NT2/D1 (cell line): Measurements from ENCODE around the gene CCDC60.
A peak's percentile ranks its signal among the peaks of the same experiment; 100 is the strongest.

ENCODE experiments used
- DNase-seq: peaks from one replicate; pipeline ENCODE4 v3.0.0-alpha.2; 2011; ENCODE audit warnings: low read depth, low spot score
- H3K27me3 ChIP-seq: 2 replicates; pipeline ENCODE4 v1.6.0; 2011; ENCODE audit warnings: mild to moderate bottlenecking; ENCODE audit not compliant: insufficient read length, insufficient read depth
- H3K36me3 ChIP-seq: 2 replicates; pipeline ENCODE4 v1.6.1; 2011; ENCODE audit warnings: mild to moderate bottlenecking, low read length, mixed read lengths; ENCODE audit not compliant: insufficient read depth, insufficient read length
- H3K4me1 ChIP-seq: 2 replicates; pipeline ENCODE4 v1.5.1; 2011; ENCODE audit not compliant: insufficient read depth, insufficient read length
- H3K4me3 ChIP-seq: 2 replicates; pipeline ENCODE4 v1.5.1; 2011; ENCODE audit warnings: low read depth; ENCODE audit not compliant: insufficient read length
- H3K9ac ChIP-seq: 2 replicates; pipeline ENCODE4 v1.6.0; 2011; ENCODE audit warnings: low read depth; ENCODE audit not compliant: insufficient read length
- H3K9me3 ChIP-seq: 2 replicates; pipeline ENCODE4 v1.5.1; 2011; ENCODE audit warnings: mild to moderate bottlenecking, low read length; ENCODE audit not compliant: insufficient read depth
- SUZ12 ChIP-seq: IDR thresholded peaks from 2 replicates; pipeline ENCODE4 v1.6.1; 2011; ENCODE audit not compliant: insufficient read length, insufficient read depth; ENCODE audit errors: extremely low read depth
- YY1 ChIP-seq: IDR thresholded peaks from 2 replicates; pipeline ENCODE4 v1.6.1; 2011; ENCODE audit not compliant: insufficient read length, insufficient read depth
- ZNF274 ChIP-seq: IDR thresholded peaks from 2 replicates; pipeline ENCODE4 v1.6.1; 2011; ENCODE audit warnings: mild to moderate bottlenecking, low read depth, low read length

The CCDC60 gene

DNA sequence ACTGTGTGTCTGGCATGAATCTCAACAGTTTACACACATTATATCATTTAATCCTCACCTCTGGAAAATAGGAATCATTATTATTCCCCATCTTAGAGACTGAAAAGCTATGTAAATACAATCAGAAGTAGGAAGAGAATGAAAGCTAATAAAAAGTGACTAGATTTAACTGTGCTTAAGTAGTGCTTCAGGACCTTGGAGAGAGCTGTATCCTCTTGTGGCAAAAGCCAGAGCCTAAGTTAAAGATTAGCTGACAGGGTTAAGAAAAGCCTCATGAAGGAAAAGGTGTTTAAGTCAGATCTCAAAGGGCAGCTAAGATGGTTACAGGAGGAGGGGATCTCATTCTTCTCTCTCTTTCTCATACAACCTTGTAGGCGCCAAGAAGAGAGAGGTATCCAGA lies 193.7 kb downstream of the CCDC60 start:
- Histone ChIP-seq H3K4me3 (no peak overlapping the region), H3K4me1 (no peaks in the 10 kb centered on the region), H3K9me3 (no peaks in the 10 kb centered on the region), H3K9ac (no peak overlapping the region), H3K36me3 (no peaks in the 10 kb centered on the region), H3K27me3 (peaks cover 27% of the 10 kb centered on the region)
- peak; percentile 30 for DNase-seq
- TF ChIP-seq ZNF274 = no peak
- TF ChIP-seq SUZ12 = no peak
- TF ChIP-seq YY1 = no peak

DNA sequence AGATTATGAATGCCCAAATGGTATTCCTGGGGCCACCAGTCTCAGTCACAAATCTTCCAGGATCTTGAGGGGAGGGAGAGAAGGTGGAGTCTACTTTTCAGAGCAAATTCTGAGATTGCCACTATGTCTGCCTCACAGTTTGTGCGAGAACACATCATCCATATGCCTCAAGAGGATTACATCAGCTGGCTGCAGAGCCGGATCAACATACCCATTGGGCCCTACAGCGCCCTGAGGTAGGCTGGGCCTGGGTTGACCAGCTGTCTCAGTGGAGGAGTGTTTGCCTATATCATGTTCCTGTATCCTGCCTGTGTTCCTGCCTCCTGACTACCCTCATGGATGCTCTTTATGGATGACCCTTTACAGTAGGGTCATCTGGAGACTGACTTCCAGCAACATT lies 205.9 kb downstream of the CCDC60 start:
- TF ChIP-seq SUZ12 (no peak), ZNF274 (no peak)
- H3K9ac ChIP-seq = no peak overlapping the region
- no peaks in the 10 kb centered on the region for H3K36me3 ChIP-seq
- no peak for DNase-seq
- H3K4me3 ChIP-seq = no peak overlapping the region
- no peaks in the 10 kb centered on the region for H3K27me3 ChIP-seq
- 0 out of 2 replicates have a peak, but pooled peaks cover 4% of the 10 kb centered on the region for H3K9me3 ChIP-seq
- no peaks in the 10 kb centered on the region for H3K4me1 ChIP-seq

DNA sequence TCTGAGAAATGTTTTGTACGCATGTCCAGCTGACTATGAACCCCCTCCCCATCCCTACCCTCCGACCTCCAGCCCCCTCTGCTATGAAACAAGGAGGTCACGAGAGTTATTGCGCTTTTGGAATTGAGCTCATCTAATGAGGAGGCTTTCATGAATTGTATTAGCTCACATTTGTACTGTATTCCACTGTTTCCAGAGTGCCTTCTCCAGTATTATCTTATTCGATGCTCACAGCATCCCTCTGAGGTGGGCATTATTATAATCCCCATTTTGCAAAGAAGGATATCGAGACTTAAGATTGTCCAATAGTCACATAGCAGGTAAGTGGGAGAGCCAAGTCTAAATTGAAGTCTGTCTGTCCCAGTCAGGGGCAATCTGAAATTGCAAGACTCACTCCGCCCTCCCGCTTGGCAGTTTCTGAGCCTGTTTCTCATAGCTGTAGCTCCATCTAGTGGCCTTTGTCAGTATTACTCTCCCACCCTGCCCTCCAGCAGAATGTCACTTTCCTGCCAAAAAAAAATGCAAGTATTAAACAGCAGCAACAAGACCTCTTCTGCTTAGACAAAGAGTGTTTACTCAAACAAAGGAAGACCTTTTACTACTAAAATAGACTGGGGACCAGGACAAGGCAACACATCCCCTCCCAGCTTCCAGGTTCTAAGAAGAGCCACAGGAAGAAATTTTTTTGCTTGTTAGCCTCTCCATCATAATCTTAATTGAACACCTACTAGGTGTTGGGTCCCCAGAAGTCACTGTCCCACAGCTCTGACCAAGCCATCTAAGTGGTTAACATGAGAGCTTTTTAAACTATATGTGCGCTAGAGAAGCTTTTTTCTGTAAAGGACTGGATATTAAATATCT lies 210.5 kb downstream of the CCDC60 start:
- Histone ChIP-seq H3K27me3 (no peaks in the 10 kb centered on the region), H3K9me3 (0 out of 2 replicates have a peak, but pooled peaks cover 4% of the 10 kb centered on the region), H3K4me1 (no peaks in the 10 kb centered on the region), H3K36me3 (no peaks in the 10 kb centered on the region), H3K4me3 (no peak overlapping the region), H3K9ac (no peak overlapping the region)
- TF ChIP-seq SUZ12 = no peak
- no peak for TF ChIP-seq ZNF274
- TF ChIP-seq YY1 = no peak
- DNase-seq = peak; percentile 74

DNA sequence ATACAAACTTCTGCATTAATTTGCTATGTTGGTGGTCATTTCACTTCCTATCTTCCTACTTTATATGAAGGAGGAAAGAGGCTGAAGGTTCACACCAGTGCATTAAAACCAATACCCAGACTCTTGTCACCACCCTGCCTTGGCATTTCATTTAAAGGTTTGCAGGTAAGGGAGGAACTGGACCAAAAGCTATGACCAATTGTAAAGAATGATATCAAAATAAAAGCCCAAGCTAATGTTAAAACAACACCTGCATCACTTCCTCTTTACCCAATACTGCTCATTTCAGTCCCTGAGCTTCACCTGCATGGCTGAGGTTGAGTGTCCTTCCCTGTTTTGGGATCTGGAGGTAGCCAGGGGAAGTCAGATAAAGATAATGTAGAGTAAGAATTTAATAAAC lies 211.8 kb downstream of the CCDC60 start:
- Histone ChIP-seq H3K4me1 (no peaks in the 10 kb centered on the region), H3K9ac (no peak overlapping the region), H3K4me3 (no peak overlapping the region), H3K9me3 (no peaks in the 10 kb centered on the region), H3K27me3 (no peaks in the 10 kb centered on the region), H3K36me3 (no peaks in the 10 kb centered on the region)
- no peak for DNase-seq
- TF ChIP-seq SUZ12 = no peak
- TF ChIP-seq ZNF274 = no peak
- TF ChIP-seq YY1 = no peak

DNA sequence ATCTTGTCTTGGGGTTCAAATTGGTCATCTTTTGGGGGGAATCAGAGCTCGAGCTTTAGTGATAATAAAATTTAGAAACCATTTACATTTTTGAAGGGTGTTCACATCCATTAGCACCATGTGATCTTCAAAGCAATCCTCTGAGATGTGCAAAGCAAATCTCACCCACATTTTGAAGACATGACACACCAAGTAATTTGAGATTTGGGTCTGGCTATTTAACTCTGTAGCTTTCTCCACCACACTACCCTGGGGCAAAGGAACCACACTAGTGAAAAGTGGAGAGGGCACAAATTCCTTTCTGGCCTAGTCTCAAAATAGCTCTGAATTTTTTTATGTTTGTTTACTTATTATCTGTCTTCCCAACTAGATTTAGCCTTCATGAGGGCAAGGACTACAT lies 212.5 kb downstream of the CCDC60 start:
- Histone ChIP-seq H3K4me3 (no peak overlapping the region), H3K9ac (no peak overlapping the region), H3K27me3 (no peaks in the 10 kb centered on the region), H3K4me1 (no peaks in the 10 kb centered on the region), H3K9me3 (no peaks in the 10 kb centered on the region), H3K36me3 (no peaks in the 10 kb centered on the region)
- DNase-seq = no peak
- TF ChIP-seq ZNF274 = no peak
- TF ChIP-seq YY1 = no peak
- TF ChIP-seq SUZ12 = no peak

DNA sequence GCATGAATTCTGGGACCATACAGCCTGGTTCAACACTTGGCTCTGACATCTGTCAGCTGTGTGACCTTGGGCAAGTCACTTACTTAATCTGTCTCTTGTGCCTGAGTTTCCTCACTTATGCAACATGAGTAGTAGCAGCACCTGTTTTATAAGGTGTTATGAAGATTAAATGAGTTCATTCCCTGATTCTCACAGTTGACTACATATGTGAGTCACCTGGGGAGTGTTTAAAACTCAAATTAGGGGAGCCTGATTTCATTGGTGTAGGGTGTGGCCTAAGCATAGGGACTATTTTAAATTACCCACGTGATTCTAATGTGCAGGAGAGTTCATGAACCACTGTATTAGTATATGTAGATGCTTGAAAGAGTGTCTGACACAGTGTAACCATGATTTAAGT lies 222.3 kb downstream of the CCDC60 start:
- Histone ChIP-seq H3K36me3 (no peaks in the 10 kb centered on the region), H3K27me3 (no peaks in the 10 kb centered on the region), H3K4me1 (no peaks in the 10 kb centered on the region), H3K4me3 (no peak overlapping the region), H3K9ac (no peak overlapping the region), H3K9me3 (no peaks in the 10 kb centered on the region)
- no peak for TF ChIP-seq YY1
- no peak for TF ChIP-seq SUZ12
- TF ChIP-seq ZNF274 = no peak
- DNase-seq = no peak

DNA sequence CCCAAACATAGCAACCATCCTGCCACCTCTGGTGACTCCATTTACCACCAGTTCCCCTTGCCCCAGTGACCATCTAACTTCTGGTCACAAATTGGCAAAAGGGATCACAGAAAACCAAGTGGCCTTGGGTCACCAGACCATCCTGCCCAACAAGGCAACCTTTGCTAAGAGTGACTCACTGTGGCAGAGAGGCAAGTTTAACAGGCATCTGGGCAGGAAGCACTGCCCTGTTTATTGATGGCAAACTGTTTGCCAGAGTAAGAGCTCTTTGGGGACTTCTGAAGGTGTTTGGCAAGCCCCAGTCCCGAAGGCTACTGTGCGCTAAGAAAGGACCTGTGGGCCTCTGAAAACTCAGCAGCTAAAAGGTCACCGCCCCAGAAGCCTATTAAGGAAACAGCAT lies 230.9 kb downstream of the CCDC60 start:
- Histone ChIP-seq H3K36me3 (no peaks in the 10 kb centered on the region), H3K4me1 (no peaks in the 10 kb centered on the region), H3K27me3 (no peaks in the 10 kb centered on the region), H3K9ac (no peak overlapping the region), H3K4me3 (no peak overlapping the region), H3K9me3 (no peaks in the 10 kb centered on the region)
- no peak for TF ChIP-seq ZNF274
- no peak for TF ChIP-seq YY1
- no peak for TF ChIP-seq SUZ12
- no peak for DNase-seq
